8988T (cell line): ENCODE measurements around the gene PROCA1.
A peak's percentile ranks its signal among the peaks of the same experiment; 100 is the strongest.

Experiments
- DNase-seq: peaks from one replicate; pipeline ENCODE4 v3.0.0; 2011

The PROCA1 gene

DNA sequence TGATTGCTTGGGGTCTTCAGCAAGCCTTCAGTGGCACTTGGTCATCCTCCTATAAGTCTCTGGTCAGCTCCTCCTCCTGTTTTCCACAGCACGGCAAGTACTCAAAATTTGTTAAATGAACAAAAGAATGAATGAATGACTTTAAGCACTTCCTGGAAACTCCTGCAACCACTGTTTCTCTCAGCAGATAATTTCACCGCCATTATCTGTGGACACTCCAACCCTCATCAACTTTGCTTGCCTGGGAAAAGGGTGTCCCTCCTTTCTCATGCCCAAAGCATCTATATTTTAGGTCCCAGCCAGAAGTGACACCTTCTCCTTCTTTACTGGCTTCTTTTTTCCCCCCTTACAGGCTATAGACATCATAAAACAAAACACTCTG is 4.4 kb downstream of the PROCA1 start:
- peak; percentile 11 for DNase-seq

DNA sequence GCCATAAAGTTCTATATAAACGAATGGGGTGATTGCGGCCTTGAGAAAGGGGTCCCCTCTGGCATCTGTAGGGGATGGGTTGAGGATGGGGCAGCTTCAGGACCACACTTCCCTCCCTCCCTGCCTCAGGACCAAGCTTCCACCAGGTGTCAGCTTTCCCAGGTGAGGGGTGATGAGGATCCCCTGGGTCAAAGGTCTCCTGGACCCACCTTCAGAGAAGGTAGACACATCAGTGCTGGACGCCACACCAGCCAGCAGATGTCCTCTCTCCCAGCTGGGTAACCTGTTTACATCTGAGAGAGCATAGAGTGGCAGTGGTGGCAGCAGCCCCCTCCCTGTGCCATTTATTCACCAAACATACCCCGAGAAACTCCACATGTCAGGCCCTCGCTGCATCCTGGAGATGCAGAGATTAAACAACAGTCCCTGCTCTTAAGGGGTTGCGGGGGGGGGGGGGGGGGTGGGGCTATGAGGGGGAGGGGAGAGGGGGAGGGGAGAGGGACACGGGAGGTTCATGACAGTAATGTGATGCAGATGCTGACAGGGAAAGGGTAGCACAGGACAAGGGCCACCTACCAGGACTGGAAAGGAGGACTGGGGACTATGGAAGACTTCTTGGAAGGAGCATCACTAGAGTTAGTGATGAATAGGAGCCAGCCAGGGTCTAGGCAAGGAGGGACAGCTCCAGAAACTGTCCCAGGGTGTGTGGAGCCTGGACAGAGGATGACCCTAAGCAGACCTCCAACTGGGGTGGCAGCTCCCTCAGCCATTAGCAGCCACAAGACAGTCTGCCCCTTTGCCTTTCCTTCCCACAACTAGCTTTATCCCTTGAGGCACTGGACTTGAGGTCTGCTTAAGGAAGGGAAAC is 5.0 kb downstream of the PROCA1 start:
- peak; percentile 41 for DNase-seq

DNA sequence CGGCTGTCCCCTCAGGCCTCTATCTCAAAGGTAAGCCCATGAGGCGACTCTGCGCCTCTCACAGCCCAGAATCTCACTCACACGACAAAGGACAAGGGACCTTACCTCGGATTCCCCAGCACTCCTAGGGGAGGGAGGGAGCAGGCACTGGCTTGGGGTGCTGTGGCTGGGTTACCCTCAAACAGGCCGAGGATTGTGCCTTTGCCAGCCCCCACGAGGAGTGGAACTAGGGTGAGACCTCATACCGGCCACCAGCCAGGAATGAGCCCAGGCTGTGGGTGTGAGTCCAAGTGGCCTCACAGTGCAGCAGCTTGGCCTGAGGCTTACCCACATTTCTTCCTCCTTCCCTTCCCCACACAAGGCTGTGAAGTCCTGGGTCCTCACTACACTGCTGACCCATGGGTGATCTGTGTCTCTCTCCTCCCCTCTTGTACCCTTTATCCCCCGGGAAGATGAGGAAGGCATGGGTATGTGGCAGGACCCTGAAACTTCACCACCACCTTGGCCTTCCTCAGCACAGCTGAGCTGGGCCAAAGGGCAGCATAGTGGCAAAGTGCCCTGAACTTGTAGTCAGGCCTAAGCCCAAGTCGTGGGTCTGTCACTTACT is 5.9 kb downstream of the PROCA1 start:
- peak; percentile 37 for DNase-seq

DNA sequence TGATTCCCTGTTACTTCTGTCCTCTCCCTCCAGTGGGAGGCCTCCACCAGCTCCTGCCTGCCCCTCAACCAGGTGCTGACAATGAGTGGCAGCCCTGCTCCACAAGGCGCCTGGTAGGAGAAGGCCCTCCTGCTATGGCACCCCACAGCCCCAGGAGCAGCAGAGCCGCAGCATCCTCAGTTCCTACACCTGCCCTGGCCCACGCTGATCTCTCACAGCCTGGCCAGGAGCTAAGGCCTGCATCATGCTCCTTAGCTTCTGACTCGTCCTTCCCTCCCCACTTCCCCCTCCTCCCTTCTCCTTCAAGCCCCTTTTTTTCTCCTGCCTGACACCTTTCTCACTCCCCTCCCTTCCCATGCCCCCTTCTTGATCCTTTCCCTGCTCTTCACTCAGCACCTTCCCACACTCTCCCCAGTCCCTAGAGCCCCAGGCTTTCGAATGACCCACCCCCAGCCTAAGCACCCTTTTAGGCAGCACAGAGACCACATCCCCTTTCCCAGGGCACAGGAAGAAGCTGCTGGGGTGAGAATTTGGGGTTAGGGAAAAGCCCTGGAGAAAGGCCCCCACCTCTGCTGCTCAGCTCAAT is 6.5 kb downstream of the PROCA1 start:
- no peak for DNase-seq

DNA sequence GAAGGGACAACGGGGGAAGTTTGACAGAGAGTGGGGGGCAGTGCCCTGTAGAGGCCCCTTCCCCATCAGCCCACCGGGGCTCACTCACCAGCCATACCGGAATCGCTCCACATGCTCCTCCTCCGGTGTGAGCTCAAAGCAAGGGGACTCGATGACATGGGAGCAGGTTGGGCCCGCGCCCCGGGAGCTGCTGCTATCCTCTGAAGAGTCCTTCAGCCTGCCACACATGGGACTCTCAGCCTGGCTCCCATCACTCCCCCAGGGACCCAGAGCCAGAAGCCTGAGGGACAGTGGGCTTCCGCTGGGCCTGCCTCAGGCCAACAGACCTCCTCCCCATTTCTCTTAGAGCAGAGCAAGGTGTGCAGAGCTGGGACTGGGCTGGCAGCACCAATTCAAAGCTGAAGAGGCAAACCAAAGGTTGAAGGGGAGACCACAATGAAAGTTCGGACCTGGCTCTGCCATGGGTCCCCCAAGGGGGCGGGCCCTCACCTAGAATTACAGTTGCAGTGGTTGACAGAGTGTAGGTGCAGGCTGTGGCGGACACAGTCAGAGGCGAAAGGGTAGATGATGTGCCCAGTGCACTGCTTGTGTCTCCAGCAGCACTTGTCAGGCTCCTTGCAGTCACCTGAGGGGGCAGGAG is 7.3 kb downstream of the PROCA1 start:
- peak; percentile 27 for DNase-seq

DNA sequence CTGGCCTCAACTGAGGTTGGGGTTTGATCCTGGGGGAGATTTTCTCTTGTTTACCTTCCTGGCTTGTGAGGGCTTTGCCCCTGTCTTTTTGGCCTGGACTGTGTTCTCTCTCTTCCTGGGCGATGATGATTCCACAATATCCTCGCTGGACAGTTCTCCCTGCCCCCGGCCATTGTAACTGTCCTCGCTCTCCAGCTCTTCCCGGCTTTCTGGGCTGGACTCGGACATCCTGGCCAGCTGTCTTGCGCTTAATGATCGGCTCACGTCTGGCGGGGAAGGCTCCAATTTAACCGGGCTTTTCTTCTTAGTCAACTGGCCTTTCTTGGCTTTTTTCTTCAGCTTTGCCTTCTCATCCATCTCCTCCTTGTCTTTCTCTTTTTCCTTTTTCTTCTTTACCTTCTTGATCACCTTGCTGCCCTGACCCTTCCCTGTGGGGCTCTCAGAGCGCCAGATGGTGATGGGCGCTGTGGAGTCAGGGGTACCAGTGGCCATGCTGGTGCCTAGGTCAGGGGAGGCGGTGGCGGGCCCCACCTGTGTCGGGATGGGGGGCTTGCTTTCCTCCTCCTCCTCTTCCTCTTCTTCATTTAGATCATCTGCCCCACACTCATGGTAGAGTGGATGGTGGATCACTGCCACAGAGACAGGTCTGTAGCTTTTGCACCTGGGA is 8.0 kb downstream of the PROCA1 start:
- DNase-seq: peak; percentile 18

DNA sequence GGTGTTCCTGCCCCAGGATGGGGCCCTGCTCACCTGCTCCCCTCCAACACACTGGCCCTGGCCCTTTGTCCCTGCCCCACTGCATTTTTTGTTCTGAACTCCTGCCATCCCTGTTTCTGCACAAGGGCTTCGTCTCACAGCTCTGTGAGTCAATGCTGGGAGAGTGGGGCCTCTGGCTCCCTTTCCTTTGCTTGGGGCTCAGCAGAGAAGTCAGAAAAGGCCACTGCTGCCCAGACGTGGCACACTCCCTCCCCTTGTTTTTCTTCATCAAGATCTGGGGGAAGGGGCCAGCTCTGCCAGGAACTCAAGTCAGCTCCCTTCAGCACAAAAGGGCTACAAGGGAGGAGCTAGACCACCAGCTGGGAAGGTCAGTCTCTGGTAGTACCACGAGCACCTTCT is 8.9 kb downstream of the PROCA1 start:
- no peak for DNase-seq

DNA sequence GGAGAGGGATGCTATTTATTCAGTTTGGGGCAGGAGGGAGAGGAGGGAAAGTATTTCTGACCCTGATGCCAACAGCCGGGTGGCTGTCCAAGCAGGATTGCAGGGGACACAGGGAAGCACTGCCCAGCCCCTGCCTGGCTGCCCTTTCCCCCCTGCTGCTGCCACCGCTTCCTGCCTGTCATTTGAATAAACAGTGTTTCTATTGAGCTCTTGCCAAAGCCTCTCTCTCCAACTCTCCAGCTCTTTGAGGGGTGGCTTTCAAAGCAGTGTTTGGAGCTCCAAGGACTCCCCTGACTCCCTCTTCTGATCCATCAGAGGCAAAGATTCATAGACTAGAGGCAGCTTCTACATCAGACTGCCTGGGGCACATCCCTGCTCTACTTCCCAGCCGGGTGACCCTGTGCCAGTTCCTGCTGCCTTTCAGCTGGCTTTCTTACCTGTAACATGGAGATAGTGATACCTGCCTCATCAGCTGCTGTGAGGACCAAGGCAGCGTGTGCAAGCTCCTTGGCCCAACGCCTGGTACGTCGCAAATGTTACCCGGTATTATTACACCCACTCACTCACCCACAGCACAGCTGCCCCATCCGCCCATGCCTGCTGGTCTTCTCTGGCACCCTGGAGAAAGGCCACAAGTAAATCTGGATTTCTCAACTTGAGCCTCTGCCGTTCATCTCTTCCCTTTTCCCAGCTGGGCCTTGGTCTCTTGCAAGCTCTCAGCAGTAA is 9.5 kb downstream of the PROCA1 start:
- no peak for DNase-seq

DNA sequence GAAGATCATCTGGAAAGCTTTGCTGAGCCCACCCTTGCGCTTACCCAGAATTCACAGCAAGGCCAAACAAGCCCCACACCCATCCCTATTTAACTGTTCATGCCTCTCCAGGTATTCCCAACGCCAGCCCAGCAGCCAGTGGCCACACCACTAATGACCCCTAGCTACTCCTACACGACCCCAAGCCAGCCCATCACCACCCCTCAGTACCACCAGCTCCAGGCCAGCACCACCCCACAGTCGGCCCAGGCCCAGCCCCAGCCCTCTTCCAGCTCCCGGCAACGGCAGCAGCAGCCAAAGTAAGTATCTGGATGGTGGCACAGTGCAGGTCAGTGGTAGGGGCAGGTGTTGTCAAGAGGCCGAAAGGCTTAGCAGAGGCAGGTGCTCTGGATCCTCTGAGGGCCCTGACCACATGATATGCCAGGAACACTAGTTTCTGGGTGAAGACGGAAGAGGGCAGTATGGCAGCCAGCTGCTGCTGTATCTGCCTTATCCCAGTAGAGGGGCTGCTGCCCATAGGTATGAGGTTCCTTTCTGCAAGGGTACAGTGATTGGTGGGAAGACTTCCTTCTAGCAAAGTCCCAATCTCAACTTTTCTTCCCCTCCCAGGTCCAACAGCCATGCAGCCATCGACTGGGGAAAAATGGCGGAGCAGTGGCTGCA is 10.7 kb downstream of the PROCA1 start:
- DNase-seq: peak; percentile 18

DNA sequence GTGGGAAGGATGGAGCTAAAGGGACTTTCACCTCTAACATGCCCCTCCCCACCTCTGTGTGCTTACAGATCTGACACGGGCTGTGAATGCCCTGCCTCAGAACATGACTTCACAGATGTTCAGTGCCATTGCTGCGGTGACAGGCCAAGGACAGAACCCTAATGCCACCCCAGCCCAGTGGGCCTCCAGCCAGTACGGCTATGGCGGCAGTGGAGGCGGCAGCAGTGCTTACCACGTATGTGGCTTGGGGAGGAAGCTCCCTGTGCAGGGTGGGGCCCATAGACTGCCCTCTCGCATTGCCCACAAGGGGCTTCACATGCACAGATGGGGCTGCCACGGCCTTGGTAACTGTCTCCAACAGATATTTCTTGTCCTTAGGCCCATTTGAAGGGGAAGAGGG is 11.4 kb downstream of the PROCA1 start:
- DNase-seq: no peak

DNA sequence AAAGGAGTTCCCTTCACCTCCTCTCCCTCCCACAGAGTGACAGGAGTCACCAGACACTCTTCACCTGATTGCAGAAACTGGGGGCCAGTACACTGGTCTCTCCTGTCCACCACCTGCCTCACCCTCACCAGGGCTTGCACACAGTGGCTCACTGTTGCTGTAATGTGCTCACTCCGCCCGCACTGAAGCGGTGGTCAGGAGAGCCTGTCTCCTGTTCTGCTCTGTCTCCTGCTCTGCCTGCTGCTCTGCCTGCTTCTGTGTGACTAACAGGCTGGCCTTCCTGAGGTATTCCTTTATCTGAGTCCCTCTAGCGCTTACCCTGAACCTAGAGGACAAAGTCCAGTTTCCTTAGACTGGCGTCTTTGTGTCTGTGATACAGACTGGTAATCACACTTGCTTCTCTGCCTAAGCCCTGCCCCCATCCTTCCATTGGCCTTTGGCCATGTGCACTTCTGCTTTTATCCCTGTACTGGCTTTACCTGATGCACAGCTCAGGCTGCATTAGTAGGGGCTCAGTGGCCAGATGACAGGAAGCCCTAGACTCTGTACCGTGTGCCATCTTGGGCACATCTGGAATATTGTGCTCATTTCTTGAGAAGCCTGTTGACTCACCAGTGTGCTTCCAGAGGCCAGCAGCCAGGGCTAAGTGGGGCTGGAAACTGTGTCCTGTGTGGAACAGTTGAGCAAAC is 13.3 kb downstream of the PROCA1 start:
- no peak for DNase-seq

DNA sequence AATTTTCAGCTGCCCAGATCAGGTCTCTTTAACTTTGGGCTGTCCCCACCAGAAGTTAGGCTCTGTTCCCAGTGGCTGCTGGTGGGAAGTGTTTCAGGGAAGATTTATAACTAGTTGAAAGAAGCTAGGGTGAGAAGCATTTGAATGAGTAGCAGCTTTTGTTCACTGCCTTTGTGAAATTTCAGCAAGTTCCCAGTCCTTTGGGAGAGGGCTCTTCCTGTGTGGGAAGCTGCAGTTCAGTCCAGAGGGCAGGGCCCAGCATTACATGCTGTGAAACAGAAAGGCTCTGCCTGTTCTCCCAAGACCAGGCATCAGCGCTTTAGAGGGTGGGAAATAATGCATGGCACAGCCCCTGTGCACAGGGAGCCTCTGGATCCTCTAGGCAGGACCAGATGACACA is 17.8 kb downstream of the PROCA1 start:
- DNase-seq: no peak

DNA sequence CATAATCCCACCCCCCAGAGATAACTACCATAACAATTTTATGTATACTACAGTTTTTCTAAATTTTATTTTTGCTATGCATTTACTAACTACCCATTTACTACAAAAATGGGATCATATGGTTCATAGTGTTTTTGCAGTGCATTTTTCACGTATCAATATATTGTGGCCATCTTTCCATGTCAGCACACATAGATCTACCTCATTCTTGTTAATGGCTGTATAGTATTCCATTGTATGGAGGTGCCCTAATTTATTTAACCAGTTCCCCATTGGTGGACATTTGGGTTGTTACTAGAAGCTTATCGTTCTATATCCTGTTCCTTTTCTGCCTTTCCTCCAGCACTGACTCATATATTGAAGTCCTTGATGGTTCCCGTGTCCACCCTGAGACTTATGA is 22.7 kb downstream of the PROCA1 start:
- DNase-seq: no peak

DNA sequence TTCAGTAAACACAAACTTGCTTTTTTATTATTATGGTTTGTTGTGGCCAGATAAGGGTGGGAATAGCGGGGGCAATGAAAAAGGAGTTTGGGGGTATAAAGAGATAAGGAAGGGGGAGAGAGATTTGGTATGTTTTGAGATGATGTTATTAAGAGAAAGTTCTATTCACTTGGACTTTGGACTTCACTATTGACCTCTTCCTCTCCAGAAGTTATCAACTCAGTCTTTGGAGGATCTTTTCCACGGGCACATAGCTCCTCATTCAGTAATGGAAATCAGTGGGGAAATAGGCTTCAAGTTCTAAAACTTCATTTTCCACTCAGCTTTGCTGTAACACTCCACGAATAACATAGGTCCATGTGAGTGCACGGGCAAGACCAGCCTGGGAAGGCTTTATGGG is 23.2 kb downstream of the PROCA1 start:
- no peak for DNase-seq

DNA sequence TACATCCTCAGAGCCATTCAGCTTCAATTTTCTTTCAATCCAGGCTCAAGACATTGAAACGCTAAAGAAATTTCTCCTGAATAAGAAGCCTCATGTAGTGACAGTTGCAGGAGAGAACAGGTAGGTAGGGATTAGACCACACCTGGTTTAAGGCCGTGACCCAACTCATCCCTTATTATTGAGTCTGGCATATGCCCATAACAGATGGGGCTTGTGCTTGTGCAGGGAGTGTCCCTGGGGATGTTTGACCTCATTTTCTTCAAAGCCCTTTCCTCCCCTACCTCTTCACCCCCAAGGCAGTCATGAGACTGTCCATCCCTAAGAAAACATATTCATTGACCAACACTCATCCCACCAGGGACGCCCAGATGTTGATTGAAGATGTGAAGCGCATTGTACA is 25.4 kb downstream of the PROCA1 start:
- DNase-seq: no peak

DNA sequence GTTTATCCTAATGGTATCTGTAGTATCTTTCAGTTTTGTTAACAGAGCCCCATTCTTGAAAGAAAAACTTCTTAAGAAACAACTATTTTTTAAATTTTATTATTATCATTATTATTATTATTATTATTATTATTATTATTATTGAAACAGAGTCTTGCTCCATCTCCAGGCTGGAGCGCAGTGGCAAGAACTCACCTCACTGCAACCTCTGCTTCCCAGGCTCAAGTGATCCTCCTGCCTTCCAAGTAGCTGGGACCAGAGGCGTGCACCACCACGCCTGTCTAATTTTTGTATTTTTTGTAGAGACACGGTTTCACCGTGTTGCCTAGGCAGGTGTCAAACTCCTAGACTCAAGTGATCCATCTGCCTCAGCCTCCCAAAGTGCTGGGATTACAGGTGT is 26.3 kb downstream of the PROCA1 start:
- no peak for DNase-seq

DNA sequence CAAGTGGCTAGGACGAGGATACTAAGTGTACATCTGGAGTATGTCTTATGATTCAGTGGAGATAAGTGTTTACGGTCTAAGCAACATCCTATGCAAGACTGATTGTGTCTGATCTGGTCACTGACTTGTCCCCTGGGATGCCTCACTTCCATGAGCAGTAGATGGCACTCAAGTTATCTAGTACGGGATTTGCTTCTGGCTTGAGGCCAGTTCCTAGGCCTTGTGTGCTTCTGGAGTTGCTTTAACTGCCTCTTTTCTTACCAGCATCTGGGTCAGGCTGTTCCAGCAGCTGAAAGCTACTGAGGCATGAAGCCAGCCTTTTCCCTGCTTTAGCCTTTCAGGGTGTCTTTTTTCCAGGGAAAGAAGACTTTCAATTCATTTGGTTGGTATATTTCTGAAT is 26.7 kb downstream of the PROCA1 start:
- no peak for DNase-seq

DNA sequence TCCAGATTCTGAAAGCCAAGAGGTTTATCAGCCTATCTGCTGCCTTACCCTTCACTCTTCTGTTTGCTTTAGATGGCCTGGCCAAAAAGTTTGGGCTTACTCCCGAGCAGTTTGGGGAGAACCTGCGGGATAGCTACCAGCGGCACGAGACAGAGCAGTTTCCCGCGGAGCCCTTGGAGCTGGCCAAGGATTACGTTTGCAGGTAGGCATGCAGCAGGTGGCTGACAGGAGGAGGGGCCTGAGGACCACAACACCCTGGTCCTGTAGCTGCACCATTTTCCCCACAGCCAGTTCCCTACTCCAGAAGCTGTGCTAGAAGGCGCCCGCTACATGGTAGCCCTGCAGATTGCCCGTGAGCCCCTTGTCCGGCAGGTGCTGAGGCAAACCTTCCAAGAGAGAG is 29.0 kb downstream of the PROCA1 start:
- no peak for DNase-seq

DNA sequence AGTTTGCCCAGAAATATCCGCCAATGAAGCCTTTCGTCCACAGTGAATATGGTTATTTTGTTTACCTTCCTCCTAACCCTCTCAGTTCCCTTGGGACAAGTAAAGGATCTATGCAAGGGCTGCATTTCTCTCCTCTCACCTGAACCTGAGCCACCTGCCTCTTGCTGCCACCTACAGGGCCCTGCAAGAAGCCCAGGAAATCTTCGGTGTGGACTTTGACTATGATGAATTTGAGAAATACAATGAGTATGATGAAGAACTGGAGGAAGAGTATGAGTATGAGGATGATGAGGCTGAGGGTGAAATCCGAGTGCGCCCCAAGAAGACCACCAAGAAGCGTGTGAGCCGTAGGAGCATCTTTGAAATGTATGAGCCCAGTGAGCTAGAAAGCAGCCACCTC is 35.7 kb downstream of the PROCA1 start:
- DNase-seq: no peak

DNA sequence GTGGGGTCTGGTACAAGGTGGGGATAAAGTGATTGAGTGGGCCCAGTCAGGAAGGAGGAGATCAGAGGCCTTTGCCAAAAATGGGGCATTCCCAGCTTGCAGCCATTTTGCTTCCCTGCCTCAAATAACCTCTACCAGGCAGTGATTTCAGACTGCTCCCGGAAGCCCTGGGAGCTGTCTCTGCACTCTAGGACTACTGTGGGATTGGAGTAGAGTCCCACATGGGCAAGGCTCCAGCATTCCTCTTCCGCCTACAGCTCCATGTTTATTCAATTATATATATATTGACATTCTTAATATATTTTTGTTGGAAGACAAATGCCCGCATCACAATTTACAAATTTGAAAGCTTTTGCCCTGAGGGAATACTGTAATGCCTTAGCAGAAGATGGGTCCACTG is 36.2 kb downstream of the PROCA1 start:
- DNase-seq: no peak

DNA sequence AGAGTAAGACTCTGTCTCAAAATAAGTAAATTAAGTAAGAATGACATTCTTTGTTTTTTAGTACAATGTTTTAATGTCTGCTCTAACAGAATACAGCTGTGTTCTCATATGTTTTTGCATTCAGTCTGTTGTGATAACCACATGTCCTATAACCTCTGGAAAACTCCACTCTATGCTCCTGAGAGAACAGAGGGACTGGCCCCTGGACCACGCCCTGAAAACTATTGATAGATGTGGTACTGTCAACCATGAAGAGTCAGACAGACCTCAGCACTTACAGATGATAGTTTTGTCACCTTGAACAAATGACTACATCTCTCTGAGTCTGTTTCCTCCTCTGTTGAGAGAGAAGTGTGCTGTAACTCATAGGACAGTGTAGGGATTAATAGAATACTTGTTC is 41.8 kb downstream of the PROCA1 start:
- DNase-seq: no peak
